OCI-LY1 (cell line): ENCODE results near the gene CFAP47.

Experiments used
- EZH2 ChIP-seq: fragments of 200-600 bp; sonication (generic), shearing (Covaris generic); IDR thresholded peaks from 2 replicates; pipeline ENCODE4 v1.8.0; 2017; ENCODE audit warnings: borderline replicate concordance, mixed run types, mild to moderate bottlenecking, antibody characterized with exemption, low read length, moderate library complexity, mixed read lengths
- TF ChIP-seq, protein P1 (sequence below): fragments of 200-600 bp; sonication (generic), shearing (Covaris generic); IDR thresholded peaks from 2 replicates; pipeline ENCODE4 v1.5.1; 2017; ENCODE audit warnings: mild to moderate bottlenecking, antibody characterized with exemption, low read length, moderate library complexity, mixed read lengths

DNA sequence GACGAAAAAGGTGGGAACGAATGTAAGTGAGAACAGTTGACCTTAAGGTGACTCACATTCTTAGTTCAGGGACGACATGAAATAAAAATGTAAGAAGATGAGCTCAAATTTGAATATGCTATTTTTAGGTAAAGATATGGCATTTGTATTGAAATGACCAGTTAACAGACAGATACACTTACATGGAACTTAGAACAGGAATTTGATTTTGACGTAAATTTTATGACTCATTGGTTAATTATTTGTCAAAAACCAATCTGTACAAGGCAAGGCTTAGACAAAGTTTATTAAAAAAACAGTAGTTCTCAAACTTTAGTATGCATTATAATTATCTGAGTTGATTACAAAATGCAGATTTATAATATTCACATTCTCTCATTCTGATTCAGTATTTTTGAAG lies 469.4 kb downstream of the CFAP47 start:
- TF ChIP-seq, protein P1, sequence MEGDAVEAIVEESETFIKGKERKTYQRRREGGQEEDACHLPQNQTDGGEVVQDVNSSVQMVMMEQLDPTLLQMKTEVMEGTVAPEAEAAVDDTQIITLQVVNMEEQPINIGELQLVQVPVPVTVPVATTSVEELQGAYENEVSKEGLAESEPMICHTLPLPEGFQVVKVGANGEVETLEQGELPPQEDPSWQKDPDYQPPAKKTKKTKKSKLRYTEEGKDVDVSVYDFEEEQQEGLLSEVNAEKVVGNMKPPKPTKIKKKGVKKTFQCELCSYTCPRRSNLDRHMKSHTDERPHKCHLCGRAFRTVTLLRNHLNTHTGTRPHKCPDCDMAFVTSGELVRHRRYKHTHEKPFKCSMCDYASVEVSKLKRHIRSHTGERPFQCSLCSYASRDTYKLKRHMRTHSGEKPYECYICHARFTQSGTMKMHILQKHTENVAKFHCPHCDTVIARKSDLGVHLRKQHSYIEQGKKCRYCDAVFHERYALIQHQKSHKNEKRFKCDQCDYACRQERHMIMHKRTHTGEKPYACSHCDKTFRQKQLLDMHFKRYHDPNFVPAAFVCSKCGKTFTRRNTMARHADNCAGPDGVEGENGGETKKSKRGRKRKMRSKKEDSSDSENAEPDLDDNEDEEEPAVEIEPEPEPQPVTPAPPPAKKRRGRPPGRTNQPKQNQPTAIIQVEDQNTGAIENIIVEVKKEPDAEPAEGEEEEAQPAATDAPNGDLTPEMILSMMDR: no peak
- TF ChIP-seq EZH2: no peak
